HCT116 (cell line): Measurements from ENCODE around the gene CCDC8. TPM values are rescaled to one million over a fixed set of nuclear protein-coding genes. Genes with fewer than 3 reads are reported as not detected.

Source experiments
- ATAC-seq: fragments of 200-7000 bp; cut with Tn5 transposase; 2 replicates; pipeline ENCODE4 v1.9.1; 2020; ENCODE audit warnings: mild to moderate bottlenecking, moderate library complexity
- BruUV-seq: library from RNA; stranded (reverse); fragments of 400-500 nt; replicated peaks from 2 replicates; lab custom pipeline; 2021; lab: Mats Ljungman, UMichigan
- CTCF ChIA-PET: fragments of 300-600 bp; sonication (Branson Sonifier 250); formaldehyde crosslinking; loops from one replicate; lab custom pipeline; 2021; ENCODE audit warnings: antibody characterized with exemption; lab: Charles Lee
- POLR2A ChIA-PET: fragments of 300-600, 350-600 bp; sonication (Branson Sonifier 250); formaldehyde crosslinking; loops from one replicate; lab custom pipeline; 2021; ENCODE audit warnings: antibody characterized with exemption; lab: Charles Lee
- RAD21 ChIA-PET, 2 experiments: fragments of 300-600 bp; sonication (Branson Sonifier 250); formaldehyde crosslinking; loops; one replicate each; lab custom pipeline; 2023; ENCODE audit warnings: low total read pairs in 2 of 2; ENCODE audit not compliant: uncharacterized antibody in 2 of 2, unreplicated experiment in 2 of 2, low non-redundant PET in 1 of 2; lab: Charles Lee
- DNase-seq: peaks from one replicate; pipeline ENCODE4 v3.0.0-alpha.2; 2010; ENCODE audit warnings: low read depth, low spot score
- H2AFZ ChIP-seq: fragments of 200-600 bp; shearing (Covaris generic), sonication (generic); 2 replicates; pipeline ENCODE4 v1.6.1; 2017; ENCODE audit warnings: low read depth, mixed run types, mixed read lengths, antibody characterized with exemption, low read length; ENCODE audit not compliant: poor library complexity, severe bottlenecking
- H3K27ac ChIP-seq: 2 replicates; pipeline ENCODE4 v1.5.1; 2012; ENCODE audit warnings: low read depth, low read length
- H3K27me3 ChIP-seq: fragments of 200-600 bp; sonication (generic); 2 replicates; pipeline ENCODE4 v1.6.1; 2016; ENCODE audit warnings: mixed run types, low read length, mixed read lengths; ENCODE audit not compliant: insufficient read depth
- H3K36me3 ChIP-seq, 2 experiments: fragments of 200-500 bp in 1 of 2; fragments of 200-600 bp in 1 of 2; sonication (Bioruptor generic) in 1 of 2; sonication (generic) in 1 of 2; 2 replicates each; pipeline versions ENCODE4 v1.5.1 to v1.6.1; 2014 to 2016; ENCODE audit warnings: low read length in 2 of 2, inconsistent platforms in 1 of 2, mixed read lengths in 1 of 2, mixed run types in 1 of 2; ENCODE audit not compliant: insufficient read depth in 2 of 2, control insufficient read depth in 1 of 2
- H3K4me1 ChIP-seq, 2 experiments: fragments of 200-600 bp in 1 of 2; sonication (generic) in 1 of 2; 2 replicates each; pipeline versions ENCODE4 v1.5.1 to v1.6.1; 2012 to 2017; ENCODE audit warnings: low read length in 2 of 2, inconsistent platforms in 1 of 2, mild to moderate bottlenecking in 1 of 2, mixed read lengths in 1 of 2, mixed run types in 1 of 2, moderate library complexity in 1 of 2; ENCODE audit not compliant: insufficient read depth in 2 of 2, control insufficient read depth in 1 of 2
- H3K4me2 ChIP-seq: fragments of 200-600 bp; sonication (generic); 2 replicates; pipeline ENCODE4 v1.6.1; 2017; ENCODE audit warnings: mixed run types, low read length, mixed read lengths
- H3K4me3 ChIP-seq, 2 experiments: fragments of 200-600 bp in 1 of 2; sonication (generic) in 1 of 2; replicated peaks in 1 of 2; 2 replicates each; pipeline ENCODE4 v1.5.1; 2011 to 2016; ENCODE audit warnings: low read length in 2 of 2, control low read depth in 1 of 2, low read depth in 1 of 2, mild to moderate bottlenecking in 1 of 2, mixed read lengths in 1 of 2, mixed run types in 1 of 2
- H3K79me2 ChIP-seq: fragments of 200-600 bp; sonication (generic); 2 replicates; pipeline ENCODE4 v1.6.1; 2017; ENCODE audit warnings: mild to moderate bottlenecking, mixed run types, low read length, moderate library complexity, mixed read lengths; ENCODE audit not compliant: insufficient read depth
- H3K9ac ChIP-seq: fragments of 200-600 bp; sonication (generic); 2 replicates; pipeline ENCODE4 v1.6.1; 2016; ENCODE audit warnings: low read length, mixed read lengths
- H3K9me2 ChIP-seq: fragments of 200-600 bp; sonication (generic), shearing (Covaris generic); 2 replicates; pipeline ENCODE4 v1.6.1; 2017; ENCODE audit warnings: mixed run types, mild to moderate bottlenecking, moderate library complexity; ENCODE audit not compliant: insufficient read depth
- H3K9me3 ChIP-seq, 2 experiments: fragments of 200-500 bp in 1 of 2; fragments of 200-600 bp in 1 of 2; sonication (Bioruptor generic) in 1 of 2; sonication (generic) in 1 of 2; 2 replicates each; pipeline ENCODE4 v1.6.1; 2014 to 2017; ENCODE audit warnings: low read length in 2 of 2, mixed read lengths in 2 of 2, inconsistent platforms in 1 of 2, low read depth in 1 of 2, mild to moderate bottlenecking in 1 of 2, mixed run types in 1 of 2, moderate library complexity in 1 of 2; ENCODE audit not compliant: control insufficient read depth in 1 of 2, insufficient read depth in 1 of 2
- H4K20me1 ChIP-seq: fragments of 200-600 bp; sonication (generic), shearing (Covaris generic); 2 replicates; pipeline ENCODE4 v1.6.1; 2017; ENCODE audit warnings: mixed run types, mild to moderate bottlenecking, moderate library complexity; ENCODE audit not compliant: insufficient read depth
- CEBPB ChIP-seq: IDR thresholded peaks from 2 replicates; pipeline ENCODE4 v1.6.1; 2012; ENCODE audit warnings: low read depth
- EZH2phosphoT487 ChIP-seq: fragments of 200-600 bp; IDR thresholded peaks from 2 replicates; pipeline ENCODE4 v1.6.1; 2018; ENCODE audit warnings: antibody characterized with exemption, borderline replicate concordance
- FOSL1 ChIP-seq: IDR thresholded peaks from 2 replicates; pipeline ENCODE4 v1.6.1; 2012; ENCODE audit warnings: low read depth
- ZBTB33 ChIP-seq: IDR thresholded peaks from 2 replicates; pipeline ENCODE4 v1.6.1; 2011; ENCODE audit warnings: mild to moderate bottlenecking, low read length, moderate library complexity; ENCODE audit not compliant: insufficient replicate concordance; ENCODE audit errors: extremely low read depth
- ZFX ChIP-seq: fragments of 450-650 bp; IDR thresholded peaks from 2 replicates; pipeline ENCODE4 v1.6.1; 2017
- intact Hi-C: fragments of 100-400 bp; cut with micrococcal nuclease; formaldehyde crosslinking; loops from 2 replicates; pipeline ENCODE4 v1.10.0; 2022
- total RNA-seq: library from RNA; stranded (reverse); gene quantifications from one replicate; pipeline ENCODE4 v1.2.1, GENCODE V29; 2021; ENCODE audit not compliant: unreplicated experiment

CCDC8 gene
- total RNA-seq, 1 experiment from 2014 or later = 0.10 TPM

GRCh38 chr19:46411088-46411924, 2.1 kb downstream of the CCDC8 start:
- H3K4me3 ChIP-seq = no peak overlapping the region

More at GRCh38 chr19:46411088-46411924, 2.1 kb downstream of the CCDC8 start:
- H3K27ac ChIP-seq = no peak overlapping the region
- no peaks in the 10 kb centered on the region for H3K36me3 ChIP-seq
- ChIA-PET RAD21 (no interaction called here), CTCF (no interaction called here), POLR2A (no interaction called here)
- no peaks in the 10 kb centered on the region for H3K9me2 ChIP-seq
- H3K9me3 ChIP-seq = no peaks in the 10 kb centered on the region
- no peaks in the 10 kb centered on the region for H3K79me2 ChIP-seq
- DNase-seq (no peak), ATAC-seq (no peak)
- intact Hi-C loops = no loop called here
- H3K4me1 ChIP-seq = peaks cover 4 to 6% of the 10 kb centered on the region in 2 experiments; a peak in 3 of 4 replicates
- TF ChIP-seq ZBTB33 = no peak
- TF ChIP-seq EZH2phosphoT487 = no peak
- TF ChIP-seq FOSL1 = no peak
- TF ChIP-seq CEBPB = no peak
- no peak for TF ChIP-seq ZFX
- H3K9ac ChIP-seq = no peak overlapping the region
- no peaks in the 10 kb centered on the region for H4K20me1 ChIP-seq
- BruUV-seq = no TSS peak
- H3K4me2 ChIP-seq = no peak overlapping the region
- no peak overlapping the region for H2AFZ ChIP-seq
- no peaks in the 10 kb centered on the region for H3K27me3 ChIP-seq
